Measurements from ENCODE around the gene OTUD4. TPM values are rescaled to one million over a fixed set of nuclear protein-coding genes. Genes with fewer than 3 reads are reported as not detected.
"Not testable (repeated sequence)": the region's sequence is repeated elsewhere in the genome, so short reads cannot be mapped to it uniquely, and the experiment has no call there.

OTUD4 gene
- total RNA-seq, 1 experiment from 2014 or later = 11.5 TPM

GRCh38 chr4:145182222-145182621 lies 1.8 kb upstream of the OTUD4 start:
- in situ Hi-C loops (cut with HindIII; ENCODE audit: low pct_unique_long_range_greater_than_20kb, low sequenced_read_pairs) = no loop called here
- DNase-seq (ENCODE audit: low read depth, low spot score) = no peak

- DNase-seq (ENCODE audit: low read depth, low spot score) = no peak
- in situ Hi-C loops (cut with HindIII; ENCODE audit: low pct_unique_long_range_greater_than_20kb, low sequenced_read_pairs) = no loop called here
Observed at GRCh38 chr4:145181091-145181501, 707 bp upstream of the OTUD4 start.

GRCh38 chr4:145179861-145180297 lies 510 bp downstream of the OTUD4 start:
- in situ Hi-C loops (cut with HindIII; ENCODE audit: low pct_unique_long_range_greater_than_20kb, low sequenced_read_pairs) = not testable (repeated sequence)

GRCh38 chr4:145179281-145179860 lies 1.0 kb downstream of the OTUD4 start:
- in situ Hi-C loops (cut with HindIII; ENCODE audit: low pct_unique_long_range_greater_than_20kb, low sequenced_read_pairs) = no loop called here
- peak; percentile 52 for DNase-seq (ENCODE audit: low read depth, low spot score)

More at GRCh38 chr4:145179861-145180297, 510 bp downstream of the OTUD4 start:
- not testable (repeated sequence) for DNase-seq (ENCODE audit: low read depth, low spot score)

GRCh38 chr4:145178740-145179280 lies 1.6 kb downstream of the OTUD4 start:
- no peak for DNase-seq (ENCODE audit: low read depth, low spot score)
- in situ Hi-C loops (cut with HindIII; ENCODE audit: low pct_unique_long_range_greater_than_20kb, low sequenced_read_pairs) = no loop called here

GRCh38 chr4:145177906-145178538 lies 2.4 kb downstream of the OTUD4 start:
- in situ Hi-C loops (cut with HindIII; ENCODE audit: low pct_unique_long_range_greater_than_20kb, low sequenced_read_pairs) = no loop called here
- DNase-seq (ENCODE audit: low read depth, low spot score) = peak; percentile 16

- no peak for DNase-seq (ENCODE audit: low read depth, low spot score)
- in situ Hi-C loops (cut with HindIII; ENCODE audit: low pct_unique_long_range_greater_than_20kb, low sequenced_read_pairs) = no loop called here
Observed at GRCh38 chr4:145177511-145177905, 2.9 kb downstream of the OTUD4 start.

- in situ Hi-C loops (cut with HindIII; ENCODE audit: low pct_unique_long_range_greater_than_20kb, low sequenced_read_pairs) = no loop called here
- DNase-seq (ENCODE audit: low read depth, low spot score) = no peak
Observed at GRCh38 chr4:145176641-145177432, 3.6 kb downstream of the OTUD4 start.

- no peak for DNase-seq (ENCODE audit: low read depth, low spot score)
- in situ Hi-C loops (cut with HindIII; ENCODE audit: low pct_unique_long_range_greater_than_20kb, low sequenced_read_pairs) = no loop called here
Observed at GRCh38 chr4:145171911-145172310, 8.5 kb downstream of the OTUD4 start.

- no peak for DNase-seq (ENCODE audit: low read depth, low spot score)
- in situ Hi-C loops (cut with HindIII; ENCODE audit: low pct_unique_long_range_greater_than_20kb, low sequenced_read_pairs) = no loop called here
Observed at GRCh38 chr4:145170223-145170622, 10.2 kb downstream of the OTUD4 start.

- in situ Hi-C loops (cut with HindIII; ENCODE audit: low pct_unique_long_range_greater_than_20kb, low sequenced_read_pairs) = no loop called here
Observed at GRCh38 chr4:145168581-145169187, 11.7 kb downstream of the OTUD4 start.

GRCh38 chr4:145167887-145168286 lies 12.5 kb downstream of the OTUD4 start:
- DNase-seq (ENCODE audit: low read depth, low spot score) = no peak
- in situ Hi-C loops (cut with HindIII; ENCODE audit: low pct_unique_long_range_greater_than_20kb, low sequenced_read_pairs) = no loop called here

More at GRCh38 chr4:145168581-145169187, 11.7 kb downstream of the OTUD4 start:
- no peak for DNase-seq (ENCODE audit: low read depth, low spot score)

- in situ Hi-C loops (cut with HindIII; ENCODE audit: low pct_unique_long_range_greater_than_20kb, low sequenced_read_pairs) = no loop called here
- no peak for DNase-seq (ENCODE audit: low read depth, low spot score)
Observed at GRCh38 chr4:145161549-145161948, 18.8 kb downstream of the OTUD4 start.

GRCh38 chr4:145156986-145157385 lies 23.4 kb downstream of the OTUD4 start:
- no peak for DNase-seq (ENCODE audit: low read depth, low spot score)
- in situ Hi-C loops (cut with HindIII; ENCODE audit: low pct_unique_long_range_greater_than_20kb, low sequenced_read_pairs) = no loop called here

GRCh38 chr4:145155268-145155870 lies 25.0 kb downstream of the OTUD4 start:
- in situ Hi-C loops (cut with HindIII; ENCODE audit: low pct_unique_long_range_greater_than_20kb, low sequenced_read_pairs) = no loop called here
- no peak for DNase-seq (ENCODE audit: low read depth, low spot score)

GRCh38 chr4:145154573-145154972 lies 25.8 kb downstream of the OTUD4 start:
- DNase-seq (ENCODE audit: low read depth, low spot score) = peak; percentile 59
- in situ Hi-C loops (cut with HindIII; ENCODE audit: low pct_unique_long_range_greater_than_20kb, low sequenced_read_pairs) = no loop called here

- DNase-seq (ENCODE audit: low read depth, low spot score) = no peak
- in situ Hi-C loops (cut with HindIII; ENCODE audit: low pct_unique_long_range_greater_than_20kb, low sequenced_read_pairs) = no loop called here
Observed at GRCh38 chr4:145153904-145154298, 26.5 kb downstream of the OTUD4 start.

Measured in SK-MEL-5 (cell line).